Measurements from ENCODE around the gene YEATS2. TPM values are rescaled to one million over a fixed set of nuclear protein-coding genes. Genes with fewer than 3 reads are reported as not detected.

Gene YEATS2
- total and polyA plus RNA-seq, 2 donors (not counting 3 experiments of a cell fraction or from before 2014, with no cell fraction given) = 30.2 to 59.9 TPM

GRCh38 chr3:183827809-183828537 is 130.4 kb downstream of the YEATS2 start:
- no peaks in the 10 kb centered on the region for H3K9me3 ChIP-seq (replicated peaks; ENCODE audit: control insufficient read depth, insufficient read depth, low read length)
- peaks cover 6% of the 10 kb centered on the region in 2 experiments for H3K36me3 ChIP-seq (ENCODE audit: control insufficient read depth in 2 of 2, extremely low read depth in 1 of 2, insufficient read depth in 2 of 2, low read length in 2 of 2)
- FAIRE-seq = no peak
- H3K4me3 ChIP-seq (replicated peaks in 1 of 3; ENCODE audit: insufficient read depth in 1 of 3, low read depth in 1 of 3, low read length in 3 of 3) = no peak overlapping the region
- peaks cover 8% of the 10 kb centered on the region for H3K4me1 ChIP-seq (ENCODE audit: control insufficient read depth, extremely low read depth, insufficient read depth, low read length)
- no peak overlapping the region for H2AFZ ChIP-seq (ENCODE audit: low read depth, low read length)
- ChIA-PET POLR2A (no interaction called here), CTCF (no interaction called here)
- no peaks in the 10 kb centered on the region for H3K27me3 ChIP-seq (ENCODE audit: control insufficient read depth in 2 of 2, insufficient read depth in 2 of 2, low read length in 2 of 2)
- no peak overlapping the region for H3K27ac ChIP-seq (ENCODE audit: insufficient read depth, low read depth, low read length)
- no peak for DNase-seq (ENCODE audit: low read depth, low spot score)
- dilution Hi-C loops (cut with MboI; ENCODE audit: extremely low pct_ligation_motif_present, low sequenced_read_pairs) = no loop called here
- intact Hi-C loops (cut with micrococcal nuclease) = no loop called here
- no TSS peak for BruUV-seq (replicated peaks)
- no peaks in the 10 kb centered on the region for H4K20me1 ChIP-seq (replicated peaks; ENCODE audit: control insufficient read depth, extremely low read depth, insufficient read depth, low read length)
- no peak overlapping the region for H3K9ac ChIP-seq (replicated peaks; ENCODE audit: extremely low read depth, insufficient read depth, low read length)
- H3K79me2 ChIP-seq (ENCODE audit: control insufficient read depth, insufficient read depth, low read length) = no peaks in the 10 kb centered on the region
- no peaks in the 10 kb centered on the region for H3K9me1 ChIP-seq (replicated peaks; ENCODE audit: control insufficient read depth, extremely low read depth, insufficient read depth, low read length)
- no peak for TF ChIP-seq MYC (IDR thresholded peaks at IDR 0.05; ENCODE audit: low read depth, low read length)
- no peak overlapping the region for H3K4me2 ChIP-seq (ENCODE audit: insufficient read depth, low read length)

GRCh38 chr3:183828538-183828870 is 130.9 kb downstream of the YEATS2 start:
- TF ChIP-seq POLR2AphosphoS5 (IDR thresholded peaks at IDR 0.05; ENCODE audit: insufficient read depth, low read depth, low read length) (no peak), MAX (IDR thresholded peaks at IDR 0.05; ENCODE audit: insufficient read depth, insufficient read length) (no peak), GATA2 (IDR thresholded peaks at IDR 0.05; ENCODE audit: insufficient read depth, insufficient read length, low read depth, low read length) (no peak), FOS (IDR thresholded peaks at IDR 0.05; ENCODE audit: borderline replicate concordance, insufficient read depth, low read length) (no peak), EZH2 (IDR thresholded peaks at IDR 0.05; ENCODE audit: borderline replicate concordance, low read depth, low read length, severe bottlenecking) (no peak), MYC (IDR thresholded peaks at IDR 0.05; ENCODE audit: low read depth, low read length) (no peak), POLR2A (IDR thresholded peaks at IDR 0.05; ENCODE audit: low read depth, low read length) (no peak), JUN (IDR thresholded peaks at IDR 0.05; ENCODE audit: borderline replicate concordance, insufficient read depth, insufficient read length, low read depth) (no peak), CTCF (IDR thresholded peaks at IDR 0.05; ENCODE audit: extremely low read depth in 1 of 2, insufficient read depth in 1 of 2, low read depth in 1 of 2, low read length in 2 of 2) (no peak)
- Histone ChIP-seq H3K4me1 (ENCODE audit: control insufficient read depth, extremely low read depth, insufficient read depth, low read length) (peaks cover 8% of the 10 kb centered on the region), H3K9me3 (replicated peaks; ENCODE audit: control insufficient read depth, insufficient read depth, low read length) (no peaks in the 10 kb centered on the region), H3K9ac (replicated peaks; ENCODE audit: extremely low read depth, insufficient read depth, low read length) (no peak overlapping the region), H3K27ac (ENCODE audit: insufficient read depth, low read depth, low read length) (no peak overlapping the region), H3K79me2 (ENCODE audit: control insufficient read depth, insufficient read depth, low read length) (no peaks in the 10 kb centered on the region), H3K9me1 (replicated peaks; ENCODE audit: control insufficient read depth, extremely low read depth, insufficient read depth, low read length) (no peaks in the 10 kb centered on the region), H3K4me3 (replicated peaks in 1 of 3; ENCODE audit: insufficient read depth in 1 of 3, low read depth in 1 of 3, low read length in 3 of 3) (no peak overlapping the region), H3K36me3 (ENCODE audit: control insufficient read depth in 2 of 2, extremely low read depth in 1 of 2, insufficient read depth in 2 of 2, low read length in 2 of 2) (peaks cover 6 to 10% of the 10 kb centered on the region in 2 experiments), H3K27me3 (ENCODE audit: control insufficient read depth in 2 of 2, insufficient read depth in 2 of 2, low read length in 2 of 2) (no peaks in the 10 kb centered on the region), H2AFZ (ENCODE audit: low read depth, low read length) (no peak overlapping the region), H3K4me2 (ENCODE audit: insufficient read depth, low read length) (no peak overlapping the region), H4K20me1 (replicated peaks; ENCODE audit: control insufficient read depth, extremely low read depth, insufficient read depth, low read length) (no peaks in the 10 kb centered on the region)
- no peak for FAIRE-seq
- CTCF ChIA-PET = no interaction called here
- POLR2A ChIA-PET = no interaction called here
- dilution Hi-C loops (cut with MboI; ENCODE audit: extremely low pct_ligation_motif_present, low sequenced_read_pairs) = no loop called here
- DNase-seq (ENCODE audit: low read depth, low spot score) = no peak
- intact Hi-C loops (cut with micrococcal nuclease) = no loop called here
- no TSS peak for BruUV-seq (replicated peaks)
